DND-41 (cell line): ENCODE results near the gene KCNQ5.

Experiments used
- ATAC-seq: fragments of 200-7000 bp; cut with Tn5 transposase; 3 replicates; pipeline ENCODE4 v1.9.1; 2021; ENCODE audit warnings: low read depth; ENCODE audit not compliant: insufficient read depth
- DNase-seq: peaks from one replicate; pipeline ENCODE4 v3.0.0-alpha.2; 2020
- H2AFZ ChIP-seq: 2 replicates; pipeline ENCODE4 v1.6.0; 2012; ENCODE audit warnings: low read depth, low read length
- H3K27ac ChIP-seq: 2 replicates; pipeline ENCODE4 v1.5.1; 2012; ENCODE audit warnings: low read length, inconsistent platforms
- H3K27me3 ChIP-seq: fragments of 200-600 bp; sonication (generic); 2 replicates; pipeline ENCODE4 v1.6.0; 2012; ENCODE audit warnings: low read length, mild to moderate bottlenecking, inconsistent platforms; ENCODE audit not compliant: insufficient read depth, poor library complexity
- H3K36me3 ChIP-seq: 2 replicates; pipeline ENCODE4 v1.5.1; 2012; ENCODE audit warnings: low read length, inconsistent platforms; ENCODE audit not compliant: insufficient read depth
- H3K4me1 ChIP-seq: 2 replicates; pipeline ENCODE4 v1.5.1; 2012; ENCODE audit warnings: mild to moderate bottlenecking, low read length; ENCODE audit not compliant: insufficient read depth
- H3K4me2 ChIP-seq: 2 replicates; pipeline ENCODE4 v1.6.0; 2012; ENCODE audit warnings: mild to moderate bottlenecking, moderate library complexity, low read length, inconsistent platforms; ENCODE audit not compliant: insufficient read depth
- H3K4me3 ChIP-seq, 2 experiments: fragments of 200-600 bp in 1 of 2; shearing (Covaris generic) in 1 of 2; 2 replicates each; pipeline ENCODE4 v1.5.1; 2012 to 2016; ENCODE audit warnings: inconsistent platforms in 2 of 2, low read length in 2 of 2, mild to moderate bottlenecking in 2 of 2, low read depth in 1 of 2, moderate library complexity in 1 of 2
- H3K79me2 ChIP-seq: 2 replicates; pipeline ENCODE4 v1.6.0; 2012; ENCODE audit warnings: low read length, inconsistent platforms; ENCODE audit not compliant: insufficient read depth
- H3K9ac ChIP-seq: 2 replicates; pipeline ENCODE4 v1.6.0; 2012; ENCODE audit warnings: low read depth, mild to moderate bottlenecking, inconsistent platforms, low read length, moderate library complexity
- H3K9me3 ChIP-seq: 2 replicates; pipeline ENCODE4 v1.5.1; 2012; ENCODE audit warnings: low read length, moderate library complexity, mild to moderate bottlenecking, inconsistent platforms; ENCODE audit not compliant: insufficient read depth, severe bottlenecking
- H4K20me1 ChIP-seq: 2 replicates; pipeline ENCODE4 v1.6.0; 2012; ENCODE audit warnings: low read length; ENCODE audit not compliant: insufficient read depth
- CTCF ChIP-seq: IDR thresholded peaks from 2 replicates; pipeline ENCODE4 v1.5.1; 2012; ENCODE audit warnings: borderline replicate concordance, low read length, moderate library complexity, mild to moderate bottlenecking; ENCODE audit not compliant: poor library complexity, severe bottlenecking; ENCODE audit errors: extremely low read depth
- EZH2 ChIP-seq: IDR thresholded peaks from 3 replicates; pipeline ENCODE4 v1.6.1; 2012; ENCODE audit warnings: borderline replicate concordance, low read depth, mild to moderate bottlenecking, moderate library complexity, low read length, inconsistent platforms; ENCODE audit not compliant: severe bottlenecking

The KCNQ5 gene

DNA sequence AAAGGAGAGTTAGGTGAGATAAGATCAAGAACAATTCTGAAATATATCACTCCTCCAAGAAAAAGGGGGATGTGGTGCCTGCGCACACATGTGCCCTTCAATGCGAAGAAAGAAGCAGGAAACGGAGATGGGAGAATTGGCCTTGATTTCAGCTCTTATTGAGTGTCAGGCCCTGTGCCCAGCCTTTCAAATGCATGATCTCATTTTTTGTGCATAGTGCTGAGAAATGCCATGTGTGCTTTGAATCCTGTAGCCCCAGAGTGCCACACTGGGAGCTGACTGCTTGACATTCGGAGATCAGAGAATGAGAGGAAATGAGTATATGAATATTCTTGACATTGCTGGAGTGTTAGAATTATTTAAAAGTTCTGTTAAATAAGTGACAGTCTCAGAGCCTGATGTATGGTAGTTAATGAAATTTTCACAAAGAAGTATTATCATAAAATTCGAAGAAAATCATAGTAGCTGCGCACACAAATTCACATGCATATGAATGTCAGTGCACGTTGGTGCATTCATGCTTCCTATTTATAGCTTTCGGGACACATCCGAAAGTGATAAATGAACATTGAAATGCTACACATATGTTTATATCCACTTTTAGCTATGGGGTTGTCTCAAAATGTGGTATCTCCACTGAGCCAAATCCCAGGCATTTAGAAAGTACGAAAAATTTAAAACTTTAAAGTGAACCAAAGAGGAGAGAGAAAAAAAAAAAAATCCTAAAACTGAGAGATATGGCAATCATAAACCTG is 172.0 kb downstream of the KCNQ5 start:
- Histone ChIP-seq H3K9me3 (no peaks in the 10 kb centered on the region), H3K36me3 (no peaks in the 10 kb centered on the region), H3K4me3 (no peak overlapping the region), H3K79me2 (no peaks in the 10 kb centered on the region), H3K27ac (no peak overlapping the region), H3K9ac (no peak overlapping the region), H4K20me1 (no peaks in the 10 kb centered on the region), H3K4me2 (no peak overlapping the region), H3K27me3 (no peaks in the 10 kb centered on the region), H2AFZ (no peak overlapping the region), H3K4me1 (no peaks in the 10 kb centered on the region)
- ATAC-seq: no peak
- TF ChIP-seq EZH2 (no peak), CTCF (no peak)
- no peak for DNase-seq

GRCh38 chr6:72798196-72798595 is 176.3 kb downstream of the KCNQ5 start:
- H2AFZ ChIP-seq: no peak overlapping the region
- H3K4me1 ChIP-seq: no peaks in the 10 kb centered on the region
- no peaks in the 10 kb centered on the region for H4K20me1 ChIP-seq
- no peak overlapping the region for H3K4me2 ChIP-seq
- H3K36me3 ChIP-seq: no peaks in the 10 kb centered on the region
- H3K79me2 ChIP-seq: no peaks in the 10 kb centered on the region
- no peak overlapping the region for H3K4me3 ChIP-seq
- H3K9me3 ChIP-seq: no peaks in the 10 kb centered on the region
- no peaks in the 10 kb centered on the region for H3K27me3 ChIP-seq
- H3K9ac ChIP-seq: no peak overlapping the region
- H3K27ac ChIP-seq: no peak overlapping the region
- DNase-seq (no peak), ATAC-seq (no peak)
- TF ChIP-seq CTCF (no peak), EZH2 (no peak)

DNA sequence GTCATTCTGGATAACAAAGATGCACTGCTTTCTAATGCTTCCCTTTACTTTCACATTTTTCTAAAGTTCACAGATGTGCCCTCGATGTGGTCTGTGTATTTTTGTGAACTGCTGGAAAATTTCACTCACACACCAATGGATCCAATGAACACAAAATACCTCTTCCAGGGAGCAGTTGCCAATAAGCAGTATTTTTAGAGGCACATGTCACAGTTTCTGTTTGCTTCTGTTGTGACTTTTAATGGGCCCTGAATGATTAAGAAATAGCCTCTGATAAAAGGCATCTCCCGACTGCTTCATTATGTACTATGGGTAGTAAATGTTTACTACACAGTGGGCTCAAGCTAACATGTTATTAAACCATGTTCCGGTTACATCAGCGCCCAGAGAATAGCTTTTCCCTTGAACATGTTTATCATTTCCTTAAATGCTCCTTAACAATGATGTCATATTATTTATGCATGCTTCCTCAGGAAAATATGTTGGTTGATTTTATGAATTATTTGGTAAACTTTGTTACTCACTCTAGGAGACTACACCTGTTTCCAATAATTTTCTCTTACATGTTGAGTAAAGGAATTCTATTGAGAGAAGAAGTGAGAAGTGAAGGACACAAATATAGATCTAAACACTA is 188.0 kb downstream of the KCNQ5 start:
- TF ChIP-seq EZH2 (no peak), CTCF (no peak)
- Histone ChIP-seq H4K20me1 (no peaks in the 10 kb centered on the region), H3K4me2 (no peak overlapping the region), H3K36me3 (no peaks in the 10 kb centered on the region), H3K9me3 (no peaks in the 10 kb centered on the region), H3K4me3 (no peak overlapping the region), H3K9ac (no peak overlapping the region), H3K4me1 (0 out of 2 replicates have a peak, but pooled peaks cover 3% of the 10 kb centered on the region), H3K27me3 (no peaks in the 10 kb centered on the region), H3K27ac (no peak overlapping the region), H3K79me2 (no peaks in the 10 kb centered on the region), H2AFZ (no peak overlapping the region)
- ATAC-seq (no peak), DNase-seq (no peak)
